Measurements from ENCODE around the gene AHSG.
A peak's percentile ranks its signal among the peaks of the same experiment; 100 is the strongest.

Gene AHSG

DNA sequence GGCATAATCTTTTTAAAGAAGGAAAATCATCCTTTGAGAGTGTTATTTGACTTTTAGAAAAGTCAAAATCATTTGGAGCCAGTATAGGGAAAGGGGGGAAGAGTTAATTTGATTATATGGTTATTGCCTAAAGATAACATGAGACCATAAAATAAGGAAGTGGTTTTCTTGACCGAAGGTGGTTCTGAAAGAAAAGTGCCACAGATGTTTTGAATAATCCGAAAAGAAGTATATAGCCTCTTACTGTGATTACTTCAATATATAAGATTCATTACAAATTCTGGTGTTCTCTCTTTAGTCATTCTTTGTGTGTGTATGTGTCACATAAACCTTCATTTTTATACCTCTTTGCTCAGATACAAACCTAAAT is 41.2 kb upstream of the AHSG start:
- Histone ChIP-seq H3K18ac (ENCODE audit: low read length) (no peak overlapping the region), H3K9me3 (replicated peaks in 1 of 2; ENCODE audit: control insufficient read depth in 2 of 2, insufficient read depth in 1 of 2, low read depth in 1 of 2, low read length in 2 of 2) (no peaks in the 10 kb centered on the region), H2BK5ac (ENCODE audit: low read length) (no peak overlapping the region), H3K9ac (ENCODE audit: low read depth, low read length, poor library complexity) (no peak overlapping the region), H3K23ac (ENCODE audit: low read depth, low read length, poor library complexity) (no peak overlapping the region), H3K79me1 (ENCODE audit: low read depth, low read length) (peaks cover 8% of the 10 kb centered on the region), H2BK120ac (ENCODE audit: low read depth, low read length) (no peak overlapping the region), H3K4ac (ENCODE audit: low read length) (no peak overlapping the region), H3K27ac (replicated peaks; ENCODE audit: low read length) (no peak overlapping the region), H2BK15ac (ENCODE audit: low read length) (no peak overlapping the region), H3K27me3 (ENCODE audit: control insufficient read depth in 3 of 3, insufficient read depth in 3 of 3, low read depth in 1 of 3, low read length in 3 of 3) (no peaks in the 10 kb centered on the region), H2AK5ac (ENCODE audit: low read depth, low read length) (no peak overlapping the region), H3K4me3 (ENCODE audit: low read length in 2 of 2) (peak overlapping the region in 1 of 2 donors; percentile 76), H3K14ac (ENCODE audit: low read length) (no peak overlapping the region), H4K91ac (ENCODE audit: low read depth, low read length, poor library complexity) (no peak overlapping the region), H3K4me1 (ENCODE audit: control insufficient read depth in 2 of 2, insufficient read depth in 1 of 2, low read depth in 1 of 2, low read length in 2 of 2) (peaks cover 3 to 9% of the 10 kb centered on the region in 2 donors), H3K36me3 (replicated peaks in 1 of 2; ENCODE audit: control insufficient read depth in 2 of 2, insufficient read depth in 2 of 2, low read length in 2 of 2) (peaks cover 9 to 48% of the 10 kb centered on the region in 2 donors), H2AFZ (ENCODE audit: low read length) (no peak overlapping the region), H3K4me2 (ENCODE audit: insufficient read depth, low read length, poor library complexity, severe bottlenecking) (no peak overlapping the region), H4K8ac (ENCODE audit: low read depth, low read length) (no peak overlapping the region), H2BK12ac (ENCODE audit: low read length) (no peak overlapping the region)
- WGBS, 2 donors (ENCODE audit: extremely low coverage in 2 of 2, insufficient read length in 2 of 2, insufficient replicate concordance in 1 of 2) = no CpG with 5 or more reads among the region's 2 CpGs
- no peak for DNase-seq (ENCODE audit: low spot score)

DNA sequence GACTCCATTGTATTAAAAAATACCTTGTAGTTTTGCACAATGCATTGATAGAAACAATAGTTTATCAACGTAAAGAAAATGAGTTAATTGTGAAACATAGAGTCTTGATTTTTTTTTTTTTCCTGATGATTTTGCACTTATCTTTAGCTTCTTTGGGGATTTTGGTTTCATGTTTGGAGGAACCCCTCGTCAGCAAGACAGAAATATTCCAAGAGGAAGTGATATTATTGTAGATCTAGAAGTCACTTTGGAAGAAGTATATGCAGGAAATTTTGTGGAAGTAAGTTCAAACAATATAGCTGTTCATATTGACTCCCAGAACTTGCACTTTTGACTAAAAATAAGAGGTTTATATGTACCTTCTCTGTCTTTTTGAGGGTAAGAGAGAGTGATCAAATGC is 35.3 kb upstream of the AHSG start:
- Histone ChIP-seq H2BK15ac (ENCODE audit: low read length) (no peak overlapping the region), H3K27me3 (ENCODE audit: control insufficient read depth in 3 of 3, insufficient read depth in 3 of 3, low read depth in 1 of 3, low read length in 3 of 3) (no peaks in the 10 kb centered on the region), H2BK120ac (ENCODE audit: low read depth, low read length) (no peak overlapping the region), H3K4me1 (ENCODE audit: control insufficient read depth in 2 of 2, insufficient read depth in 1 of 2, low read depth in 1 of 2, low read length in 2 of 2) (no peaks in the 10 kb centered on the region), H3K4me2 (ENCODE audit: insufficient read depth, low read length, poor library complexity, severe bottlenecking) (no peak overlapping the region), H4K8ac (ENCODE audit: low read depth, low read length) (no peak overlapping the region), H3K36me3 (replicated peaks in 1 of 2; ENCODE audit: control insufficient read depth in 2 of 2, insufficient read depth in 2 of 2, low read length in 2 of 2) (peaks cover 14 to 99% of the 10 kb centered on the region in 2 donors), H3K79me1 (ENCODE audit: low read depth, low read length) (no peaks in the 10 kb centered on the region), H3K27ac (replicated peaks; ENCODE audit: low read length) (no peak overlapping the region), H2BK5ac (ENCODE audit: low read length) (no peak overlapping the region), H2AK5ac (ENCODE audit: low read depth, low read length) (no peak overlapping the region), H4K91ac (ENCODE audit: low read depth, low read length, poor library complexity) (no peak overlapping the region), H3K9me3 (replicated peaks in 1 of 2; ENCODE audit: control insufficient read depth in 2 of 2, insufficient read depth in 1 of 2, low read depth in 1 of 2, low read length in 2 of 2) (no peaks in the 10 kb centered on the region), H3K23ac (ENCODE audit: low read depth, low read length, poor library complexity) (no peak overlapping the region), H3K4me3 (ENCODE audit: low read length in 2 of 2) (no peak overlapping the region), H2AFZ (ENCODE audit: low read length) (no peak overlapping the region), H3K4ac (ENCODE audit: low read length) (no peak overlapping the region), H3K14ac (ENCODE audit: low read length) (no peak overlapping the region), H2BK12ac (ENCODE audit: low read length) (no peak overlapping the region), H3K9ac (ENCODE audit: low read depth, low read length, poor library complexity) (no peak overlapping the region), H3K18ac (ENCODE audit: low read length) (no peak overlapping the region)
- no CpG with 5 or more reads among the region's 2 CpGs for WGBS, 2 donors (ENCODE audit: extremely low coverage in 2 of 2, insufficient read length in 2 of 2, insufficient replicate concordance in 1 of 2)
- no peak for DNase-seq (ENCODE audit: low spot score)

DNA sequence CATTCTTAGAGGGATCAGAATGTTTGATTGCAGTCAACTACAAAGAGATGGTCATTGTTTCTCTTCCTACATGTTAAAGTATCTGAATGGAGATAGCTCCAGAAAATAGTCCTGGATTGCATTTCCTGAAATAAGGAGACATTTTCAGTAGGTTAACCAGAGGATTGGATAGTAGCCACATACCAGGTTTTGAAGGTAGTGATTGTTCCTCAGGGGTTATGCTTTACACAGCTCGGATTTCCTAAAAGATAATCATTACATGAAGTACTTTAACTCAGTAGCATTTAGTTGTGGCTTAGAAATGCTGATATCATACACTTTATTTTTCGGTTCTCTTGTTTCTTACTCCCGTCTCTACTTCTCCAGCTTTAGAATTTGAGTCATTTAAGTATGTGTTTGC is 32.1 kb upstream of the AHSG start:
- H3K36me3 ChIP-seq (replicated peaks in 1 of 2; ENCODE audit: control insufficient read depth in 2 of 2, insufficient read depth in 2 of 2, low read length in 2 of 2) = peaks cover 22 to 100% of the 10 kb centered on the region in 2 donors
- H2BK120ac ChIP-seq (ENCODE audit: low read depth, low read length) = no peak overlapping the region
- H2BK5ac ChIP-seq (ENCODE audit: low read length) = no peak overlapping the region
- DNase-seq (ENCODE audit: low spot score) = no peak
- H4K91ac ChIP-seq (ENCODE audit: low read depth, low read length, poor library complexity) = no peak overlapping the region
- H3K27ac ChIP-seq (replicated peaks; ENCODE audit: low read length) = no peak overlapping the region
- H3K23ac ChIP-seq (ENCODE audit: low read depth, low read length, poor library complexity) = no peak overlapping the region
- no peak overlapping the region for H2BK15ac ChIP-seq (ENCODE audit: low read length)
- H3K9me3 ChIP-seq (replicated peaks in 1 of 2; ENCODE audit: control insufficient read depth in 2 of 2, insufficient read depth in 1 of 2, low read depth in 1 of 2, low read length in 2 of 2) = no peaks in the 10 kb centered on the region
- no peak overlapping the region for H2BK12ac ChIP-seq (ENCODE audit: low read length)
- no peak overlapping the region for H3K9ac ChIP-seq (ENCODE audit: low read depth, low read length, poor library complexity)
- no peak overlapping the region for H3K4ac ChIP-seq (ENCODE audit: low read length)
- no peak overlapping the region for H3K4me3 ChIP-seq (ENCODE audit: low read length in 2 of 2)
- H3K79me1 ChIP-seq (ENCODE audit: low read depth, low read length) = no peaks in the 10 kb centered on the region
- WGBS, 2 donors (ENCODE audit: extremely low coverage in 2 of 2, insufficient read length in 2 of 2, insufficient replicate concordance in 1 of 2) = no CpG with 5 or more reads among the region's 3 CpGs
- H2AK5ac ChIP-seq (ENCODE audit: low read depth, low read length) = no peak overlapping the region
- no peak overlapping the region for H3K4me2 ChIP-seq (ENCODE audit: insufficient read depth, low read length, poor library complexity, severe bottlenecking)
- H3K14ac ChIP-seq (ENCODE audit: low read length) = no peak overlapping the region
- H3K27me3 ChIP-seq (ENCODE audit: control insufficient read depth in 3 of 3, insufficient read depth in 3 of 3, low read depth in 1 of 3, low read length in 3 of 3) = no peaks in the 10 kb centered on the region
- H3K18ac ChIP-seq (ENCODE audit: low read length) = no peak overlapping the region
- no peaks in the 10 kb centered on the region for H3K4me1 ChIP-seq (ENCODE audit: control insufficient read depth in 2 of 2, insufficient read depth in 1 of 2, low read depth in 1 of 2, low read length in 2 of 2)
- no peak overlapping the region for H2AFZ ChIP-seq (ENCODE audit: low read length)
- no peak overlapping the region for H4K8ac ChIP-seq (ENCODE audit: low read depth, low read length)

DNA sequence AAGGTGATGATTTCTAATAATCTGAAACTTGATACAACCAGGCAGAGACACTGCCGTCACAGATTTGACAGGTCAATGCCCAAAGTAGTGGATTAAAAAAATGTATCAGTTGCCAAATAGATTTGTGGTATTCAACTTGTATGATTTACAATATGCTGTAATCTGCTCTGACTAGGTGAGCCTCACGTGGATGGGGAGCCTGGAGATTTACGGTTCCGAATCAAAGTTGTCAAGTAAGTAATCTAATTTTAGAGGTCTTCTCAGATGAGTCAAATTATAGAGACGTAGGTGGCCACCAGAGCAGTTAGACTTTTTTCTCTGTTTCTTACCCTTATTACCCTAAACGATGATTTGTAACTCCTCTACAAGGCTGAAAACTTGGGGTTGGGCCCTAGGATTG is 30.3 kb upstream of the AHSG start:
- no CpG with 5 or more reads among the region's 6 CpGs for WGBS, 2 donors (ENCODE audit: extremely low coverage in 2 of 2, insufficient read length in 2 of 2, insufficient replicate concordance in 1 of 2)
- Histone ChIP-seq H2BK5ac (ENCODE audit: low read length) (no peak overlapping the region), H3K4ac (ENCODE audit: low read length) (no peak overlapping the region), H3K23ac (ENCODE audit: low read depth, low read length, poor library complexity) (no peak overlapping the region), H2BK120ac (ENCODE audit: low read depth, low read length) (no peak overlapping the region), H3K36me3 (replicated peaks in 1 of 2; ENCODE audit: control insufficient read depth in 2 of 2, insufficient read depth in 2 of 2, low read length in 2 of 2) (peaks cover 16 to 87% of the 10 kb centered on the region in 2 donors), H3K14ac (ENCODE audit: low read length) (no peak overlapping the region), H3K4me3 (ENCODE audit: low read length in 2 of 2) (no peak overlapping the region), H2AFZ (ENCODE audit: low read length) (no peak overlapping the region), H2AK5ac (ENCODE audit: low read depth, low read length) (no peak overlapping the region), H3K27me3 (ENCODE audit: control insufficient read depth in 3 of 3, insufficient read depth in 3 of 3, low read depth in 1 of 3, low read length in 3 of 3) (no peaks in the 10 kb centered on the region), H4K8ac (ENCODE audit: low read depth, low read length) (no peak overlapping the region), H3K4me1 (ENCODE audit: control insufficient read depth in 2 of 2, insufficient read depth in 1 of 2, low read depth in 1 of 2, low read length in 2 of 2) (no peaks in the 10 kb centered on the region), H3K18ac (ENCODE audit: low read length) (no peak overlapping the region), H3K9me3 (replicated peaks in 1 of 2; ENCODE audit: control insufficient read depth in 2 of 2, insufficient read depth in 1 of 2, low read depth in 1 of 2, low read length in 2 of 2) (no peaks in the 10 kb centered on the region), H3K9ac (ENCODE audit: low read depth, low read length, poor library complexity) (no peak overlapping the region), H3K79me1 (ENCODE audit: low read depth, low read length) (no peaks in the 10 kb centered on the region), H2BK15ac (ENCODE audit: low read length) (no peak overlapping the region), H3K4me2 (ENCODE audit: insufficient read depth, low read length, poor library complexity, severe bottlenecking) (no peak overlapping the region), H4K91ac (ENCODE audit: low read depth, low read length, poor library complexity) (no peak overlapping the region), H3K27ac (replicated peaks; ENCODE audit: low read length) (no peak overlapping the region), H2BK12ac (ENCODE audit: low read length) (no peak overlapping the region)
- no peak for DNase-seq (ENCODE audit: low spot score)

Measured in neuronal stem cell (in vitro differentiated cells).